ENCODE results near the gene MARK4. TPM values are rescaled to one million over a fixed set of nuclear protein-coding genes. Genes with fewer than 3 reads are reported as not detected.

Gene MARK4
- total RNA-seq, 1 experiment from 2014 or later = 37.7 TPM

DNA sequence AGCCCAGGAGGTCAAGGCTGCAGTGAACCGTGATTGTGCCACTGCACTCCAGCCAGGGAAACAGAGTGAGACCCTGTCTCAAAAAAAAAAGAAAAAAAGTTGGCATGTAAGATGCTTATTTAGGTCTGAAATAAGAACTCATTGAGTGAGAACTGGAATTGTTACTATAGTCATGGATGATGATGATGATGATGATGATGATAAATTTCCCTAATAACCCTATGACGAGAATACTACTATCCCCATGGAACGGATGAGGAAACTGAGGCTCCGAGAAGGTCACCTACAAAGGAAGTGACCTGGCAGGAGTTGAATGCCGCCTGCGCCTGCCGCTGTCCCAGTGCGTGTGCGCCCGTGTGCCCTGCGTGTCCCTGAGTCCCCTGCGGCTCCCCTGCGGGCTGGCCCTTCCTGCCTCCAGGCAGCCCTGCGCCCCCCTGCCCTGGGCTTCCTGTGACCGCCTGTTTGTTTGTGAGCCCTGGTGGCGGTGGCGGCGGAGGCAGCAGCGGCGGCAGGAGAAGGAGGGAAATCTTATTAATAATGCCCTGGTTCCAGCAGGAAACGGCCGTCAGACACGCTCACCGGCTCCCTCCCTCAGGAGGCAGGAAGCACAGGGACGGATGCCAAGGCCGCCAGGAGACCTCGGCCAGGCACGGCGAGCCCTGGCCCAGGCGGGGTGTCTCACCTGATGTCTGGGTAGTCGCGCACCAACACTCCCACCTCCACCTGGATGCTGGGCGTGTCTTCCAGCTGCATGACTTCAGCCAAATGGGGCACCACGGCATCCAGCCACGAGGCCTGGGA, 35.5 kb upstream of the MARK4 start (continued):
- TF ChIP-seq POLR2A (IDR thresholded peaks at IDR 0.05; ENCODE audit: borderline replicate concordance, extremely low read depth, insufficient read depth, insufficient read length) (no peak), TCF7L2 (IDR thresholded peaks at IDR 0.05; ENCODE audit: borderline replicate concordance, extremely low read depth, insufficient read depth, insufficient read length) (no peak), EZH2phosphoT487 (IDR thresholded peaks at IDR 0.05; ENCODE audit: borderline replicate concordance) (no peak), JUND (IDR thresholded peaks at IDR 0.05) (no peak), FOSL1 (IDR thresholded peaks at IDR 0.05; ENCODE audit: low read depth) (no peak), YY1 (IDR thresholded peaks at IDR 0.05; ENCODE audit: extremely low read depth, insufficient replicate concordance, low read depth, low read length) (no peak), EZH2 (IDR thresholded peaks at IDR 0.05) (no peak), ZNF274 (IDR thresholded peaks at IDR 0.05; ENCODE audit: low read depth, low read length) (no peak), CEBPB (IDR thresholded peaks at IDR 0.05; ENCODE audit: low read depth) (no peak), EGR1 (IDR thresholded peaks at IDR 0.05; ENCODE audit: low read depth) (no peak), SP1 (IDR thresholded peaks at IDR 0.05; ENCODE audit: low read depth) (no peak), ELF1 (IDR thresholded peaks at IDR 0.05; ENCODE audit: borderline replicate concordance, low read depth) (no peak)
- TF ChIP-seq, protein P1, sequence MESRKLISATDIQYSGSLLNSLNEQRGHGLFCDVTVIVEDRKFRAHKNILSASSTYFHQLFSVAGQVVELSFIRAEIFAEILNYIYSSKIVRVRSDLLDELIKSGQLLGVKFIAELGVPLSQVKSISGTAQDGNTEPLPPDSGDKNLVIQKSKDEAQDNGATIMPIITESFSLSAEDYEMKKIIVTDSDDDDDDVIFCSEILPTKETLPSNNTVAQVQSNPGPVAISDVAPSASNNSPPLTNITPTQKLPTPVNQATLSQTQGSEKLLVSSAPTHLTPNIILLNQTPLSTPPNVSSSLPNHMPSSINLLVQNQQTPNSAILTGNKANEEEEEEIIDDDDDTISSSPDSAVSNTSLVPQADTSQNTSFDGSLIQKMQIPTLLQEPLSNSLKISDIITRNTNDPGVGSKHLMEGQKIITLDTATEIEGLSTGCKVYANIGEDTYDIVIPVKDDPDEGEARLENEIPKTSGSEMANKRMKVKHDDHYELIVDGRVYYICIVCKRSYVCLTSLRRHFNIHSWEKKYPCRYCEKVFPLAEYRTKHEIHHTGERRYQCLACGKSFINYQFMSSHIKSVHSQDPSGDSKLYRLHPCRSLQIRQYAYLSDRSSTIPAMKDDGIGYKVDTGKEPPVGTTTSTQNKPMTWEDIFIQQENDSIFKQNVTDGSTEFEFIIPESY (IDR thresholded peaks at IDR 0.05; ENCODE audit: extremely low read depth, insufficient replicate concordance, low read length) = no peak
- TF ChIP-seq, protein P2, sequence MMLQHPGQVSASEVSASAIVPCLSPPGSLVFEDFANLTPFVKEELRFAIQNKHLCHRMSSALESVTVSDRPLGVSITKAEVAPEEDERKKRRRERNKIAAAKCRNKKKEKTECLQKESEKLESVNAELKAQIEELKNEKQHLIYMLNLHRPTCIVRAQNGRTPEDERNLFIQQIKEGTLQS (IDR thresholded peaks at IDR 0.05) = no peak
